Loucy (cell line): Measurements from ENCODE around the gene STK40.

Experiments used
- CTCF ChIP-seq: fragments of 200-600 bp; sonication (generic); conservative IDR thresholded peaks from 2 replicates; pipeline ENCODE4 v1.5.1; 2014; ENCODE audit warnings: mild to moderate bottlenecking, antibody characterized with exemption, low read length
- EZH2phosphoT487 ChIP-seq: fragments of 200-600 bp; IDR thresholded peaks from 2 replicates; pipeline ENCODE4 v1.6.1; 2018; ENCODE audit warnings: antibody characterized with exemption, mild to moderate bottlenecking, moderate library complexity, borderline replicate concordance

DNA sequence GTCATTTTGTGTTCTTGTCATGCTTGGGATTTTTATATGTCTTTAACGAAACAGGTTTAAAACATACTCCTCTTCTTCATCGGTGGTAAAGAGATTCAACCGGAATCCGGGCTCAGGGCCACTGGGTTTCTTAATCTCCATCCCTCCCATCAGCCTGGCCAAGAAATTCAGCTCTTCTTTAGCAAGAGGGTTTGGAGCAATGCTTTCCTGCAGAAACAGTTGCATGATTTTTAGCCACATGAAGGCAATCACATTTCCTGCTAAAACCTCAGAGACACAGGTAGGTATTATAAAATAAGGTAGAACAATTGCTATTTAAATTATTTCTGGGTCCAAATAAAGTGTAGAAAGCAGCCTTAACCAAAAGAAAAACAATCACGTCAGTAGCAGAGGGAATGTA is 34.7 kb upstream of the STK40 start:
- no peak for TF ChIP-seq EZH2phosphoT487
- no peak for TF ChIP-seq CTCF
